GM10847 (cell line): ENCODE data around the gene TMEM255B.

Experiments
- POLR2A ChIP-seq: IDR thresholded peaks from 2 replicates; pipeline ENCODE4 v1.6.1; 2011; ENCODE audit not compliant: insufficient read length; ENCODE audit errors: extremely low read depth

Gene TMEM255B

GRCh38 chr13:113761136-113761535 is 2.1 kb downstream of the TMEM255B start:
- no peak for TF ChIP-seq POLR2A

GRCh38 chr13:113762075-113762474 is 3.0 kb downstream of the TMEM255B start:
- TF ChIP-seq POLR2A, result no peak

- no peak for TF ChIP-seq POLR2A
These were observed 3.5 kb downstream of the TMEM255B start for GRCh38 chr13:113762538-113762937.

DNA sequence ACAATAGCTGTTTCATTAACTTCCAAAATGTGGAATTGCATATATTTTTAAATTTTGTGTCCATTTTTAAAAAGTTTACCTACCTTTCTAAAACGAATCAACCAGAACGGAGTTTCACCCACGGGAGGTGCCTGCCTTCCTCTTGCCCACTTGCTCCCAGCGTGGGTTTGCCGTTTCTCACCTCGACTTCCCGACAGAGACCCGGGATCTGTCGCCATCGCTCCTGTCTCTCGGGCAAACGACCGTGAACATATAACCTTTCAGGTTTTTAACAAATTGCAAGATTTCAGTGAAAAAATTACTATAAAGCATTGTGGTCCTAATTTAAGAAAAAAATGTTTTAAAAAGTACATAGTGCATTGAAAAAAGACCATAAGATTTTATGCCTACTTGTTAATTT is 4.2 kb downstream of the TMEM255B start:
- no peak for TF ChIP-seq POLR2A

DNA sequence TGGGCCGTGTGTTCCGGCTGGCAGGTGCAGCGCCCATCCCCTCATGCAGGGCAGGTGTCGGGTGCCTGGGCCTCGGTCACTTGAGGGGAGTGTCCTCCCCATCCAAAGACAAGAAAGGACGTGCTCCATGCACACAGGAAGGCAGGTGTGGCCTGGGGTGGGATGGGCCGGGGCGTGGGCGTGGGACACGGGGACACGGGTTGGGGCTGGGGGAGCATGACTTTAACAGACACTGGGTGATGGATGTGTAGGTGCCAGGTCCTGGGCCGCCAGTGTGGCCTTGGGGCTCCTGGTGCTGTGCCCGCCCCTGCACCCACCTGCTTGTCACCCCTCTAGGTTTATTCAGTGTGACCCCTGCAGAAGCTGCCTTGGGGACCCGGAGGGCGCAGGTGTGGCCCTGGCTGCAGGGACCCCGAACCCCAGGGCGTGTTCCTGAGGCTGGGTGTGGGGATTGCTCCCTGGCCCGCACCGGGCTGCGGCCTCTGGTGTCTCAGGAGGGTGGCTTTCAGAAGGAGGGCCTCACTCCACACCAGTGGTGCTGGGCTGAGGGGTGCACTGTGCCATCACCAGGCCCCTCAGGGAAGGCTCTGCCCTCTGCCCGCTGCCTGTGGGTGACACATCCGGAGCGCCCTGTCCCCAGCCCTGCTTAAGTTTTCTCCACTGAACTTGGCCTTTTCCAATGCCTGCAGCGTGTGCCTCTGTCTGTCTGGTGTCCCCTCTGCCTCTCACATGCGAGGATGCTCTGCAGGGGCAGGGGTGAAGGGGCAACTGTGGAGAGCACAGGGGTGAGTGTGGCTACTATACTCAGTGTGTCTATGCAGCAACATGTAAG is 5.2 kb downstream of the TMEM255B start:
- no peak for TF ChIP-seq POLR2A

- no peak for TF ChIP-seq POLR2A
These were observed 6.0 kb downstream of the TMEM255B start for GRCh38 chr13:113764793-113765563.

DNA sequence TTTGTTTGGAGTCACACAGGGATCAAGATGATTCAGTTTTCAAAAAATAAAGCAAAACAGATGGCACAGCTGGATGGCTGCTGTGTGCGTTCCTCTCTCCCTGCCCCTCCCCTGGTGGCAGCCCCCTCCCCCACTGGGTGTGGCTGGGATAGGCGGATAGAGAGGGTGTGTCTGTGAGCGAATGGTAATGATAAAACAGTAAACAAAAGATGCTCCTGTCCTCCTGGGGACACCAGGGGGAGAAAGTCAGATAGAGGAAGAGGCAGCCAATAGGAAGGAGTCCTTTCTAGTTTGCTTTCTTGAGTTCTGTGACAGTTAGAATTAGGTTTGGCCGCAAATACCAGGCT is 6.5 kb downstream of the TMEM255B start:
- TF ChIP-seq POLR2A, result no peak

DNA sequence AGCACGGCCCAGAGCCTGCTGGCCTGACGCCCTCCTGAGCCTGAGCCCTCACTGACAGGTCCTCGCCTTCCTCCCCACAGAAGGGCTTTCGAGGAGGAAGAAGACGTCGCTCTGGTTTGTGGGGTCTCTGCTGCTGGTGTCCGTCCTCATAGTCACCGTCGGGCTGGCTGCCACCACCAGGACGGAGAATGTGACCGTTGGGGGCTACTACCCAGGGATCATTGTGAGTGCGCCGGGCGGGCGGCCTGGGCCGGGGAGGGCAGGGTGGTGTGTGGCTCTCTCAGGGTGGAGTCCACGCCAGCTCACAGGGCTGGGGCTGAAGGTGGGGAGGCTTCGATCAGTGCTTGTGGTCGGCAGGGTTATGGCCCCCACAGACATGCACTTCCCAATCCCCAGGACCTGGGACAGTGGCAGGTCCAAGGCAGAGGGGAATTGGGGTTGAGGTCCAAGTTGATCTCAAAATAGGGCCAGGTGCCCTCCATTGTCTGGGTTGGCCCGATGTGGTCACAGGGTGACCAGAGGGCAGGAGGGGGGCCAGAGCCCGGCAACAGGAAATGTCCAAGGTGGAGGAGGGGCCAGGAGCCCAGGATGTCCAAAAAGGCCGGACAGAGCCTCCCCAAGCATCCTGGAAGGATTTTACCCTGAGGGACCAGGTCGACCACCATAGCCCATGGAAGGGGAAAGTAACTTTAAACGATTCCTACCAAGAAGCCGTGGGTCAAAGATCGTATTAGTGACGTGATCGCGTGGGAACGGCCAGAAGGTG is 7.2 kb downstream of the TMEM255B start:
- TF ChIP-seq POLR2A, result no peak

GRCh38 chr13:113767366-113767765 is 8.3 kb downstream of the TMEM255B start:
- no peak for TF ChIP-seq POLR2A

GRCh38 chr13:113768018-113768905 is 9.2 kb downstream of the TMEM255B start:
- TF ChIP-seq POLR2A, result no peak

GRCh38 chr13:113769106-113769505 is 10.1 kb downstream of the TMEM255B start:
- TF ChIP-seq POLR2A, result no peak

DNA sequence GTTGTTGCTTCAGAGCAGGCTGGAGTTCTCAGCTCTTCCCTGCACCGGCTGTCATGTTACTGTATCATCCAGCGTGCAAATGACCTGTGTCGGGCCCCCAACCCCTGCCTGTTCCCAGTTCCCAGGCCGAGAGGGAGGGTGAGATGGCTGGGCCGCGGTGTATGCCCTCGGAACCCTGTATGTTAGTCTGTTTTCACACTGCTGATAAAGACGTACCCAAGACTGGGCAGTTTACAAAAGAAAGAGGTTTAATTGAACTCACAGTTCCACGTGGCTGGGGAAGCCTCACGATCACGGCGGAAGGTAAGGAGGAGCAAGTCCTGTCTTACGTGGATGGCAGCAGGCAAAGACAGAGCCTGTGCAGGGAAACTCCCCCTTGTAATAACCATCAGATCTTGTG is 10.9 kb downstream of the TMEM255B start:
- TF ChIP-seq POLR2A, result no peak

GRCh38 chr13:113770441-113770840 is 11.4 kb downstream of the TMEM255B start:
- no peak for TF ChIP-seq POLR2A

DNA sequence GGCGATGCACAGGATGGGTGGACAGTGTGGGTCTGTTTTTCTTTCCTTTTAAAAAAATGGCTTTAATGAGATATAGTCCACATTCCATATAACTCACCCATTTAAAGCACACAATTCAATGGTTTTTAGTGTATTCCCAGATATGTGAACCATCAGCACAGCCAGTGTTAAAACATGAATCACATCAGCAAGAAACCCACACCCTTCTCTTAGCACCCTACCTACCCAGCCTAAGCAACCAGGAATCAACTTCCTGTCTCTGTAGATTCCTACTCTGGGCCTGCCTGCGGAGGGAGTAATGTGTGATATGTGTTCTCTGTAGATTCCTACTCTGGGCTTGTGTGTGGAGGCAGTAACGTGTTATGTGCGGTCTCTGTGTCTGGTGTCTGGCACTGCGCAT is 11.9 kb downstream of the TMEM255B start:
- no peak for TF ChIP-seq POLR2A
